GM23338 (cell line): ENCODE data around the gene TRIM51. TPM values are rescaled to one million over a fixed set of nuclear protein-coding genes. Genes with fewer than 3 reads are reported as not detected.

Experiments used
- ATAC-seq: fragments of 200-7000 bp; cut with Tn5 transposase; 3 replicates; pipeline ENCODE4 v1.9.1; 2020
- DNase-seq: peaks from one replicate; pipeline ENCODE4 v3.0.0-alpha.2; 2015; ENCODE audit warnings: low spot score
- H2AFZ ChIP-seq: fragments of 200-600 bp; sonication (generic); 2 replicates; pipeline ENCODE4 v1.8.0; 2016; ENCODE audit warnings: antibody characterized with exemption, mild to moderate bottlenecking, moderate library complexity
- H3F3A ChIP-seq: fragments of 200-600 bp; sonication (generic); replicated peaks from 2 replicates; pipeline ENCODE4 v1.8.0; 2017; ENCODE audit warnings: antibody characterized with exemption, mixed run types, low read depth
- H3K27ac ChIP-seq: fragments of 200-600 bp; sonication (generic); 2 replicates; pipeline ENCODE4 v1.6.1; 2016; ENCODE audit warnings: low read depth
- H3K27me3 ChIP-seq: fragments of 200-600 bp; sonication (generic); 2 replicates; pipeline ENCODE4 v1.8.0; 2016; ENCODE audit warnings: mild to moderate bottlenecking, mixed run types, moderate library complexity; ENCODE audit not compliant: insufficient read depth
- H3K36me3 ChIP-seq: fragments of 200-600 bp; sonication (generic); 2 replicates; pipeline ENCODE4 v1.8.0; 2016; ENCODE audit warnings: mild to moderate bottlenecking; ENCODE audit not compliant: insufficient read depth
- H3K4me1 ChIP-seq: fragments of 200-600 bp; sonication (generic); 2 replicates; pipeline ENCODE4 v1.8.0; 2016; ENCODE audit warnings: mild to moderate bottlenecking, moderate library complexity; ENCODE audit not compliant: insufficient read depth
- H3K4me2 ChIP-seq: fragments of 200-600 bp; sonication (generic); 2 replicates; pipeline ENCODE4 v1.7.1; 2017; ENCODE audit warnings: mixed run types
- H3K4me3 ChIP-seq: fragments of 200-600 bp; sonication (generic); 2 replicates; pipeline ENCODE4 v1.6.1; 2016; ENCODE audit warnings: mixed run types
- H3K79me2 ChIP-seq: fragments of 200-600 bp; sonication (generic); replicated peaks from 2 replicates; pipeline ENCODE4 v1.8.0; 2017; ENCODE audit warnings: mild to moderate bottlenecking; ENCODE audit not compliant: insufficient read depth
- H3K9me2 ChIP-seq: fragments of 200-600 bp; sonication (generic); 2 replicates; pipeline ENCODE4 v1.8.0; 2017; ENCODE audit not compliant: insufficient read depth
- H4K20me1 ChIP-seq: fragments of 200-600 bp; sonication (generic); replicated peaks from 2 replicates; pipeline ENCODE4 v1.8.0; 2017; ENCODE audit warnings: mild to moderate bottlenecking; ENCODE audit not compliant: insufficient read depth
- H3K27ac Mint-ChIP-seq: 2 replicates; pipeline ENCODE4 v1.8.0; 2020; ENCODE audit warnings: inconsistent platforms, mild to moderate bottlenecking, moderate library complexity, mixed read lengths
- H3K27me3 Mint-ChIP-seq: 3 replicates; pipeline ENCODE4 v1.8.0; 2022; ENCODE audit warnings: low read depth, mild to moderate bottlenecking, moderate library complexity, mixed read lengths, inconsistent platforms; ENCODE audit not compliant: insufficient read depth, poor library complexity
- H3K36me3 Mint-ChIP-seq: 3 replicates; pipeline ENCODE4 v1.8.0; 2021; ENCODE audit warnings: low read depth, mild to moderate bottlenecking, inconsistent platforms, moderate library complexity, mixed read lengths
- H3K4me1 Mint-ChIP-seq: 3 replicates; pipeline ENCODE4 v1.8.0; 2020; ENCODE audit warnings: mild to moderate bottlenecking, inconsistent platforms, mixed read lengths
- H3K4me3 Mint-ChIP-seq: 3 replicates; pipeline ENCODE4 v1.8.0; 2021; ENCODE audit warnings: moderate library complexity, mild to moderate bottlenecking, inconsistent platforms, mixed read lengths
- H3K9me3 Mint-ChIP-seq: 3 replicates; pipeline ENCODE4 v1.8.0; 2020; ENCODE audit warnings: moderate library complexity, mild to moderate bottlenecking, inconsistent platforms, mixed read lengths
- CTCF ChIP-seq, 2 experiments: fragments of 200-600 bp in 1 of 2; sonication (generic) in 1 of 2; conservative IDR thresholded peaks; 2 replicates each; pipeline versions ENCODE4 v1.5.1 to v1.6.1; 2016 to 2017; ENCODE audit warnings: antibody characterized with exemption in 2 of 2, low read depth in 2 of 2, mild to moderate bottlenecking in 2 of 2, moderate library complexity in 1 of 2
- EZH2phosphoT487 ChIP-seq: fragments of 200-600 bp; sonication (generic); IDR thresholded peaks from one replicate; pipeline ENCODE4 v1.8.1; 2018; ENCODE audit warnings: antibody characterized with exemption; ENCODE audit not compliant: unreplicated experiment
- JUNB ChIP-seq: IDR thresholded peaks from one replicate; pipeline ENCODE4 v1.6.1; 2016; ENCODE audit warnings: antibody characterized with exemption; ENCODE audit not compliant: unreplicated experiment
- NANOG ChIP-seq: IDR thresholded peaks from 2 replicates; pipeline ENCODE4 v1.6.1; 2016; ENCODE audit warnings: antibody characterized with exemption, borderline replicate concordance
- POLR2AphosphoS5 ChIP-seq: IDR thresholded peaks from 2 replicates; pipeline ENCODE4 v1.6.1; 2016; ENCODE audit warnings: antibody characterized with exemption, low read depth
- ZNF331 ChIP-seq: fragments of 250-450 bp; sonication (Bioruptor Pico); IDR thresholded peaks from 2 replicates; pipeline ENCODE4 v1.5.0; 2020; ENCODE audit warnings: low read depth, mild to moderate bottlenecking, moderate library complexity
- ZNF462 ChIP-seq: fragments of 250-450 bp; sonication (Bioruptor Pico); IDR thresholded peaks from 2 replicates; pipeline ENCODE4 v1.5.0; 2020; ENCODE audit warnings: mild to moderate bottlenecking, moderate library complexity
- polyA plus RNA-seq: library from polyadenylated mRNA; unstranded; fragments of >200 nt; fragmentation: Nextera tagmentation; extraction: Ambion mirVana; gene quantifications from 2 replicates; pipeline ENCODE4 v1.2.1, GENCODE V29; 2016
- small RNA-seq: library from RNA; depleted of rRNA; stranded (forward); fragments of <200 nt; gene quantifications from one replicate; pipeline ENCODE3, GENCODE V24; 2014; ENCODE audit warnings: low replicate concordance
- total RNA-seq: library from RNA; depleted of rRNA; stranded (reverse); fragments of >200 nt; shearing (Covaris generic); gene quantifications from 2 replicates; pipeline ENCODE4 v1.2.3, GENCODE V29; 2014; rRNA removed

The TRIM51 gene
- total and polyA plus RNA-seq, 2 experiments from 2014 or later: 0.21 TPM; not detected in 1

DNA sequence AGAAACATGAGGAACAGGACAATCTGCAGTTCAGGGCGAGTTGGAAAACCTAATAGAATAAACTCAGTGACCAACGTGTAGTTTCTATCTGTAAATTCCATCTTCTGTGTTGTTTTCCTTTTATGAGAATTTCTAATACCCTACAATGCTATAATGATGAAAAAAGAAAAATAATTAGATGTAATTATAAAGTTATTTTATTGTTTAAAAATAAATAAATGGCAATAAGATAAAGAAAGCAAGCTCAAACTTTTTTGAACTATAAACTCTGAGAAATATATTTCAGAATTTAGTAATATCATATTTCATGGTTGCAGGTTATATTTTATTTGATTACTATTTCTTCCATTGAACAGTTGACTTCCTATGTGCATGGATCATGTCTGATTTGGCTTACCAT is 53.2 kb downstream of the TRIM51 start, which contains the start of gene OR5I1:
Gene OR5I1, minus strand, starts transcription at position 101 of the 400 bp plus-strand sequence. Its CDS starts 0 bp downstream, at position 101.
- no peak within 1 kb of the TSS for H3K4me3 Mint-ChIP-seq
- no peaks in the 10 kb centered on the region for H3K4me1 ChIP-seq
- peaks cover 25% of the 10 kb centered on the region for H3K9me3 Mint-ChIP-seq
- H3K27ac ChIP-seq: no peak within 1 kb of the TSS
- no peaks in the 10 kb centered on the region; the same call in 2 of the 3 replicates for H3K36me3 Mint-ChIP-seq
- H3K27ac Mint-ChIP-seq: no peak within 1 kb of the TSS
- H3K4me3 ChIP-seq: no peak within 1 kb of the TSS
- TF ChIP-seq ZNF331 (CRISPR knock-in tag): no peak
- no peak for TF ChIP-seq ZNF462
- TF ChIP-seq EZH2phosphoT487: no peak
- no peak for TF ChIP-seq CTCF (conservative IDR thresholded peaks at IDR 0.05; ENCODE audit: low read depth in 2 of 2)
- no peak for TF ChIP-seq POLR2AphosphoS5
- no peak for TF ChIP-seq JUNB
- TF ChIP-seq NANOG: no peak
- no peak within 1 kb of the TSS for H2AFZ ChIP-seq
- DNase-seq: no peak
- H3K27me3 ChIP-seq: no peaks in the 10 kb centered on the region
- H3K9me2 ChIP-seq: no peaks in the 10 kb centered on the region
- H3K4me1 Mint-ChIP-seq: no peaks in the 10 kb centered on the region
- H3K27me3 Mint-ChIP-seq: no peaks in the 10 kb centered on the region
- ATAC-seq: no peak
- no peaks in the 10 kb centered on the region for H3F3A ChIP-seq
- no peaks in the 10 kb centered on the region for H3K36me3 ChIP-seq
- H3K4me2 ChIP-seq: no peak within 1 kb of the TSS
- H3K79me2 ChIP-seq: no peaks in the 10 kb centered on the region
- no peaks in the 10 kb centered on the region for H4K20me1 ChIP-seq

Small RNA genes lying within 50 kb of the gene (small RNA-seq; reads per million reads assigned to genes)
- gene AC036111.3: not detected

Other genes with a start within 250 kb of the TRIM51 start
- not detected in 2 replicates for gene OR4P4, start 248.2 kb upstream of the TRIM51 start, total RNA-seq
- gene OR4P4, start 248.2 kb upstream of the TRIM51 start, polyA plus RNA-seq: not detected in 2 replicates
- gene OR4S2, start 235.0 kb upstream of the TRIM51 start, total RNA-seq: not detected in 2 replicates
- gene OR4S2, start 235.0 kb upstream of the TRIM51 start, polyA plus RNA-seq: not detected in 2 replicates
- not detected in 2 replicates for gene OR4C6, start 221.1 kb upstream of the TRIM51 start, total RNA-seq
- not detected in 2 replicates for gene OR4C6, start 221.1 kb upstream of the TRIM51 start, polyA plus RNA-seq
- not detected in 2 replicates for gene OR5D13, start 109.9 kb upstream of the TRIM51 start, total RNA-seq
- not detected in 2 replicates for gene OR5D13, start 109.9 kb upstream of the TRIM51 start, polyA plus RNA-seq
- gene OR5D14, start 87.7 kb upstream of the TRIM51 start, total RNA-seq: not detected in 2 replicates
- gene OR5D14, start 87.7 kb upstream of the TRIM51 start, polyA plus RNA-seq: not detected in 2 replicates
- not detected in 2 replicates for gene OR5L1, start 71.9 kb upstream of the TRIM51 start, total RNA-seq
- not detected in 2 replicates for gene OR5L1, start 71.9 kb upstream of the TRIM51 start, polyA plus RNA-seq
- gene OR5D18, start 63.7 kb upstream of the TRIM51 start, total RNA-seq: not detected in 2 replicates
- gene OR5D18, start 63.7 kb upstream of the TRIM51 start, polyA plus RNA-seq: not detected in 2 replicates
- not detected in 2 replicates for gene OR5L2, start 56.1 kb upstream of the TRIM51 start, total RNA-seq
- gene OR5L2, start 56.1 kb upstream of the TRIM51 start, polyA plus RNA-seq: not detected in 2 replicates
- not detected in 2 replicates for gene OR5D16, start 44.5 kb upstream of the TRIM51 start, total RNA-seq
- gene OR5D16, start 44.5 kb upstream of the TRIM51 start, polyA plus RNA-seq: not detected in 2 replicates
- not detected in 2 replicates for gene OR5W2, start 31.3 kb downstream of the TRIM51 start, total RNA-seq
- gene OR5W2, start 31.3 kb downstream of the TRIM51 start, polyA plus RNA-seq: not detected in 2 replicates
- gene OR5I1, start 53.1 kb downstream of the TRIM51 start, total RNA-seq: not detected in 2 replicates
- gene OR5I1, start 53.1 kb downstream of the TRIM51 start, polyA plus RNA-seq: not detected in 2 replicates
- gene OR10AG1, start 86.6 kb downstream of the TRIM51 start, total RNA-seq: 0.10 and 0.58 TPM in 2 replicates
- gene OR10AG1, start 86.6 kb downstream of the TRIM51 start, polyA plus RNA-seq: 0.06 TPM in 1 of 2 replicates, not detected in the other
- not detected in 2 replicates for gene OR5F1, start 111.3 kb downstream of the TRIM51 start, total RNA-seq
- not detected in 2 replicates for gene OR5F1, start 111.3 kb downstream of the TRIM51 start, polyA plus RNA-seq
- gene OR5AS1, start 144.4 kb downstream of the TRIM51 start, total RNA-seq: not detected in 2 replicates
- not detected in 2 replicates for gene OR5AS1, start 144.4 kb downstream of the TRIM51 start, polyA plus RNA-seq
- not detected in 2 replicates for gene OR8I2, start 210.0 kb downstream of the TRIM51 start, total RNA-seq
- gene OR8I2, start 210.0 kb downstream of the TRIM51 start, polyA plus RNA-seq: not detected in 2 replicates
- not detected in 2 replicates for gene OR8H2, start 220.4 kb downstream of the TRIM51 start, total RNA-seq
- gene OR8H2, start 220.4 kb downstream of the TRIM51 start, polyA plus RNA-seq: not detected in 2 replicates
- gene OR8H3, start 239.1 kb downstream of the TRIM51 start, total RNA-seq: not detected in 2 replicates
- not detected in 2 replicates for gene OR8H3, start 239.1 kb downstream of the TRIM51 start, polyA plus RNA-seq